Upper lobe of right lung (tissue), 1 donor: ENCODE data around the gene EMX2. TPM values are rescaled to one million over a fixed set of nuclear protein-coding genes. Genes with fewer than 3 reads are reported as not detected.

Experiments used
- ATAC-seq: fragments of 200-7000 bp; cut with Tn5 transposase; one replicate; pipeline ENCODE4 v1.9.1; 2020; ENCODE audit warnings: mild to moderate bottlenecking, moderate library complexity
- DNase-seq: peaks from one replicate; pipeline ENCODE4 v3.0.0-alpha.2; 2020
- H3K27ac ChIP-seq: fragments of 200-600 bp; one replicate; pipeline ENCODE4 v1.8.0; 2022
- H3K27me3 ChIP-seq: fragments of 200-600 bp; one replicate; pipeline ENCODE4 v1.8.0; 2022; ENCODE audit warnings: mild to moderate bottlenecking
- H3K36me3 ChIP-seq: fragments of 200-600 bp; one replicate; pipeline ENCODE4 v1.8.0; 2022
- H3K4me1 ChIP-seq: fragments of 200-600 bp; one replicate; pipeline ENCODE4 v1.8.0; 2022
- H3K4me3 ChIP-seq: fragments of 200-600 bp; one replicate; pipeline ENCODE4 v1.8.0; 2022; ENCODE audit warnings: mild to moderate bottlenecking
- H3K9me3 ChIP-seq: fragments of 200-600 bp; one replicate; pipeline ENCODE4 v1.8.0; 2022
- CTCF ChIP-seq: fragments of 200-600 bp; IDR thresholded peaks from one replicate; pipeline ENCODE4 v1.8.0; 2022; ENCODE audit warnings: antibody characterized with exemption
- intact Hi-C: fragments of 100-400 bp; cut with DNase I; formaldehyde crosslinking; loops from one replicate; pipeline ENCODE4 v1.11.0; 2022
- total RNA-seq: library from RNA; stranded (reverse); fragmentation: NEBNext Ultra II Directional; extraction: Animal tissue kit (Norgen Biotek cat#: 25700); gene quantifications from one replicate; pipeline ENCODE4 v1.2.1, GENCODE V29; 2021
- donor health status: DM: no; HTN: yes; CAD: no; lungs with severe emphysema.

EMX2 gene
- total RNA-seq, 1 donor from 2014 or later = not detected

GRCh38 chr10:117551330-117552155, 9.0 kb downstream of the EMX2 start:
- DNase-seq = no peak
- ATAC-seq = no peak
- no peak overlapping the region for H3K27ac ChIP-seq

GRCh38 chr10:117552156-117552631, 9.6 kb downstream of the EMX2 start:
- Histone ChIP-seq H3K9me3 (no peaks in the 10 kb centered on the region), H3K27me3 (peaks cover 98% of the 10 kb centered on the region), H3K27ac (no peak overlapping the region), H3K4me1 (no peaks in the 10 kb centered on the region), H3K36me3 (no peaks in the 10 kb centered on the region), H3K4me3 (no peak overlapping the region)
- intact Hi-C loops = no loop called here
- ATAC-seq = peak; percentile 29
- DNase-seq = no peak
- no peak for TF ChIP-seq CTCF

More at GRCh38 chr10:117551330-117552155, 9.0 kb downstream of the EMX2 start:
- intact Hi-C loops = no loop called here
- TF ChIP-seq CTCF = no peak
- H3K9me3 ChIP-seq = no peaks in the 10 kb centered on the region
- H3K27me3 ChIP-seq = peaks cover 98% of the 10 kb centered on the region
- no peaks in the 10 kb centered on the region for H3K36me3 ChIP-seq
- no peak overlapping the region for H3K4me3 ChIP-seq
- peaks cover 2% of the 10 kb centered on the region for H3K4me1 ChIP-seq

- H3K4me3 ChIP-seq = no peak overlapping the region
- no peak for TF ChIP-seq CTCF
- H3K27me3 ChIP-seq = peaks cover 94% of the 10 kb centered on the region
- ATAC-seq = no peak
- no peaks in the 10 kb centered on the region for H3K4me1 ChIP-seq
- no peaks in the 10 kb centered on the region for H3K36me3 ChIP-seq
- H3K27ac ChIP-seq = no peak overlapping the region
- no peaks in the 10 kb centered on the region for H3K9me3 ChIP-seq
- intact Hi-C loops = no loop called here
- DNase-seq = no peak
Measured at GRCh38 chr10:117552701-117553141, 10.2 kb downstream of the EMX2 start.

GRCh38 chr10:117553142-117553814, 10.7 kb downstream of the EMX2 start:
- H3K9me3 ChIP-seq = no peaks in the 10 kb centered on the region
- TF ChIP-seq CTCF = no peak
- H3K4me1 ChIP-seq = no peaks in the 10 kb centered on the region
- intact Hi-C loops = no loop called here
- ATAC-seq = no peak
- DNase-seq = no peak
- H3K4me3 ChIP-seq = no peak overlapping the region
- no peaks in the 10 kb centered on the region for H3K36me3 ChIP-seq
- peaks cover 90% of the 10 kb centered on the region for H3K27me3 ChIP-seq
- no peak overlapping the region for H3K27ac ChIP-seq

- Histone ChIP-seq H3K27me3 (peaks cover 85% of the 10 kb centered on the region), H3K27ac (no peak overlapping the region), H3K36me3 (no peaks in the 10 kb centered on the region), H3K4me3 (no peak overlapping the region), H3K4me1 (no peaks in the 10 kb centered on the region), H3K9me3 (no peaks in the 10 kb centered on the region)
- intact Hi-C loops = no loop called here
- DNase-seq (no peak), ATAC-seq (no peak)
- TF ChIP-seq CTCF = no peak
Measured at GRCh38 chr10:117553815-117554172, 11.2 kb downstream of the EMX2 start.
